Endometrial microvascular endothelial cells (primary cell): ENCODE measurements around the gene CALML6. TPM values are rescaled to one million over a fixed set of nuclear protein-coding genes. Genes with fewer than 3 reads are reported as not detected.

Experiments
- in situ Hi-C: cut with HindIII; loops from 2 replicates; pipeline ENCODE4 v1.10.0; 2017; ENCODE audit warnings: low sequenced_read_pairs, low pct_unique_long_range_greater_than_20kb; ENCODE audit errors: inconsistent ontology term
- total RNA-seq: library from RNA; depleted of rRNA; stranded (reverse); fragments of >200 nt; gene quantifications from one replicate; pipeline ENCODE4 v1.2.3, GENCODE V29; 2015; ENCODE audit errors: inconsistent ontology term

CALML6 gene
- total RNA-seq, 1 donor from 2014 or later: not detected

- in situ Hi-C loops: no loop called here
These were observed 8.6 kb upstream of the CALML6 start for GRCh38 chr1:1906185-1907097.

- in situ Hi-C loops: no loop called here
These were observed 7.8 kb upstream of the CALML6 start for GRCh38 chr1:1907098-1907736.

DNA sequence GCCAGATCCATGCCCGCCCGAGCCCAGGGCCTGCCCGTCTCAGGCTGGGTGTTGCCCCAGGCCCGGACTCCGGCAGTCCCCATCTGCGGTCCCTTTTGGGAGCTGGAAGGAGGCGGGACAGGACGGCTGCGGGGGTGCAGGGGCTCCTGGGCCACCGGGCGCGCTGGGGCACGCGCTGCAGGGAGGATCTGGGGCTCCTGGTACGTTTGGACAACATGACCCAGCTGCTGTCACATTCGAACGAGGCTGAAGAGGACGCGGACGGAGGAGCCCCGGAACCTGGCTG is 6.6 kb upstream of the CALML6 start:
- in situ Hi-C loops: no loop called here

GRCh38 chr1:1910033-1910465 is 5.0 kb upstream of the CALML6 start:
- in situ Hi-C loops: no loop called here

DNA sequence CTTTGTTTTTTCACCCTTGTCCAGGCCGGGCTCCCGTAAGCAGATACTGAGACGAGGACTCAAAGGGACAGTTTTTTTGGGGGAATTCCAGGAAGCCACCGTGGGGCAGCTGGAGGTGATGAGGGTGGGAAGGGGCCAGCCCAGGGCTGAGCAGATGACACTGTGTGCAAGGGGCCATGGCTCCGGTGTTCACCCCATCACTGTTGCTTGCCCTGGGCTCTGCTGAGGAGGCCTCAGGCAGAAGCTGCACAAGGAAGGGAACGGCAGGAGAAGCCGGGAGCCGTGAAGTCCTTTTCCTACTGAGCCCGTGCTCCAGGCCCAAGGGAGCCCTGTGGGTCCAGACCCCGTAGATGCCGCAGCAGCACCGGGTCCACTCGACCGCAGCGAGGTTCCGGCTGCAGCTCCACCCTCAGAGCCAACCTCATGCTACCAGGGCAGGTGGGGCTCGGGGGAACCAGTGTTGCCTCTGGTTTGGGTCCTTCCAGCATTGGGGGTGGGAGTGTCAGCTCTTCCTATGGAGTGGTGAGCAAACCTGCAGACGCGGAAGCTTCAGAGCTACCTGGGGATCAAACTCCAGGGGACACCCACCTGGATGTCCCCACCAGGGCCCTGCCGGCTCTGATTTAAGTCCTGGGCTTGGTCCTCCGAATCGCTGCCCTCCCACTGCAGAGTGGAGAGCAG is 4.3 kb upstream of the CALML6 start:
- in situ Hi-C loops: no loop called here

GRCh38 chr1:1911350-1912041 is 3.6 kb upstream of the CALML6 start:
- in situ Hi-C loops: no loop called here

DNA sequence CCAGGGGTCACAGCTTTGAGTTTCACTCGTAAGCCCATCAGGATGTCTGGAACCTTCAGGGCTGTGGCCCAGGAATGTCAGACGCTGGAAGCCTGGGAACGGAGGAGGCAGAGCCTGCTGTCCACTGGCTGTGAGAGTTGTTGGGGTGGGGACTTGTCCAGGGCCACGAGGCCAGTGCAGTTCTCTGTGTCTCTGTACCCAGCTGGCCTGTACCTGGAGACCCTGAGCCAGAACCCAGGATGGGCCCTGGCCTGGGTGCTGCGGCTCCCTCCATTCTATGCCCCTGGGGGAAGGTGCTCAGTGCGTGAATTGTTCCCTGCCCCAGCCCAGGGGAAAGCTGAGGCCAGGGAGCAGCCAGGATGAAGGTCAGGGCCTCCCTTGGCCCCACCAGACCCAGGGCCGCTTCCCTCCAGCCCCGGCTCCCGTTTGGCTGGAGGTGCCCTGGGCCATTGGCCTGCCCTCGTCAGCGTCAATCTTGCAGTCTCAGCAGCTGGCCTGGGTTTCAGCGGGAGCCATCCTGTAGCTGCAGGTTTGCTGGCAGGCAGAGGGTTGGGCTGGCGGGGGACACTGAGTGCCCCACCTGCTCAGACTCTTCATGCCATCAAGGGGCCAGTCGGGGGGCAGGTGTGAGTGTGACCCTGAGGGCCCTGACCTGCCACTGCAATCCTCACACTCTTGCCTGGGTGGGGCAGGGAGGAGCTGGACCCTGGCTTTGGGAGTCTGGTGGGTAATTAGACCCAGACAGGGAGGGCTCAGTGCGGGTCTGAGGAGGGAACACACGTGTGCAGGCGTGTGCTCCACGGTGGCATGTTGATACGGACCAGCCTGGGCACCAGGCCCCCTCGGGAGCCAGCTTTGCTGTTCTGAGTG is 724 bp upstream of the CALML6 start:
- in situ Hi-C loops: no loop called here

- in situ Hi-C loops: no loop called here
These were observed 1.1 kb downstream of the CALML6 start for GRCh38 chr1:1915911-1916840.

DNA sequence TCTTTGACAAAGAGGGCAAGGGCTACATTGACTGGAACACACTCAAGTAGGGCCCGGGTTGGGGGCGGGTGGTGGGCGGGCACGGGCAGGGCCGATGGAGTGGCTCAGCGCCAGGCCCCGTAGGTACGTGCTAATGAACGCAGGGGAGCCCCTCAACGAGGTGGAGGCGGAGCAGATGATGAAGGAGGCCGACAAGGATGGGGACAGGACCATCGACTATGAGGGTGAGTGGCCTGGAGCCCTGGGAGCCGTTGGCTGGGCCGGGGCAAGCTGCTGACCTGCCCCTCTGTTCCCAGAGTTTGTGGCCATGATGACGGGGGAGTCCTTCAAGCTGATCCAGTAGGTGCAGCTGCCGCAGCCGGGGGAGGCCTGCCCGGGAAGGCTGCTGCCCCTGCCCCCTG is 1.8 kb downstream of the CALML6 start:
- in situ Hi-C loops: no loop called here

DNA sequence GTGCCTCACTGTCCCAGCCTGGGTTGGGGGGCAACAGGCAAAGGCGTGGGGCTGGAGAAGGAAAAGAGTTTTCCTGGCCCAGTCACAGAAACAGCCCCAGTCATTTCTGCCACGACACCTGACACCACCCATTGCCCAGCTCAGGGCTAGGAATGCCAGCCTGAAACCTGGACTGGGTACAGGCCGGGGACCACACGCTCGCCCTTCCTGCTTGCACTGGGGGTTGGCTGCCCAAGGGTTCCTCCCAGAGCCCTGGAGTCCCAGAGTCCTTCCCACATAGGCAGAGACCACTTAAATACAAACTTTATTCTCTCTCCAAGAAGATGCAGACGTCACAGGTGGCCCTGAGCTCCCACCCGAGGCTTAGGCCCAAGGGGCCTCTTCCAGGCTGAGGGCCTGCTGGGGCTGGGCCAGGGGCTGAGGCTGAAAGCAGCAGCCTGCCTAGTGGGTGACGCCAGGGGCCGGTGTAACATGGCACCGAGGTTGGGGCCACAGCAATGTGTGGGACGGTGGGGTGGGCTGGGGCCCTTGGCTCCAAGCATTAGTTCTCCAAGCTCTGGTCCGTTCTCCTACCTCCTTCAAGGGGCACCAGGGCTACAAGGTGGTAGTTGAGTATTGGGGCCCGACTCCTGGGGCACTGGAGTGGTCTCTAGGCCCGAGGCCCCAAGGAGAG is 2.4 kb downstream of the CALML6 start:
- in situ Hi-C loops: no loop called here

- in situ Hi-C loops: no loop called here
These were observed 3.2 kb downstream of the CALML6 start for GRCh38 chr1:1917995-1918900.

- in situ Hi-C loops: no loop called here
These were observed 3.8 kb downstream of the CALML6 start, which contains the start of gene TMEM52 for GRCh38 chr1:1918901-1919303. TSS of gene TMEM52 (minus strand) at chr1:1919279. CDS start at chr1:1919265, 14 bp downstream.

DNA sequence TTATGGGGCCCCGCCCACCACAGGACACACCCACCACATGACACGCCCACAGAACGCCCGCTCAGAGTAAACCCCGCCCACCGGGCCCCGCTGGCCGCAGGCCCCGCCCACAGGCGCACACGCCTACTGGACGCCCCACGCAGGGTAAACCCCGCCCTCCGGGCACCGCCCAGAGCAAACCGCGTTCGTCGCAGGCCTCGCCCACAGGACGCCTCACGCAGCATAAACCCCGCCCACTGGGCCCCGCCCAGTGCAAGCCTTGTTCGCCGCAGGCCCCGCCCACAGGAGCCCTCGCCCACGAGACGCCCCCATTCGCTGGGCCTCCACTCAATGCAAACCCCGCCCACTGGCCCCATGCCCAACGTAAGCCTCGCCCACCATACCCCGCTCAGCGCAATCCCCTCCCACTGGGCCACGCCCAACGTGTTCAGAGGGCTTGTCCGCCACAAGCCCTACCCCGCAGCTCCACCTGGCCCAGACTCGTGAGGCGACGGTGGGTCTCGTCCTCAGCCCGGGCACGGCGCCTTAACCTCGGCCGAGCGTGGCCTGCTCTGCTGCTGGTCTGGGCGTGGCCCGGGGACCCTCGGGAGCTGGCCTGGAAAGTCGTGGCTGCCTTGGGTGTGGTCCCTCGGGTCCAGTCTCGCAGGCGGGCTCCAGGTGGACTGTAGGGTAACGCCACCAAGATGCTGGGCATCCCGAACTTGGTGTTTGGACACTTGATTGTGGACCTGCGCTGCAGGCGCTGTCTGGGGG is 4.4 kb downstream of the CALML6 start:
- in situ Hi-C loops: no loop called here

GRCh38 chr1:1920057-1920607 is 5.1 kb downstream of the CALML6 start:
- in situ Hi-C loops: no loop called here
